Measurements from ENCODE around the gene ST3GAL4.

ST3GAL4 gene

GRCh38 chr11:126322996-126323395, 32.5 kb upstream of the ST3GAL4 start:
- ATAC-seq: no peak
- Mint-ChIP-seq H3K36me3 (peaks cover 54% of the 10 kb centered on the region), H3K4me3 (no peak overlapping the region), H3K27me3 (no peaks in the 10 kb centered on the region), H3K4me1 (peaks cover 16% of the 10 kb centered on the region), H3K27ac (no peak overlapping the region), H3K9me3 (no peaks in the 10 kb centered on the region)

- Mint-ChIP-seq H3K4me3 (no peak overlapping the region), H3K27ac (no peak overlapping the region), H3K4me1 (no peaks in the 10 kb centered on the region), H3K27me3 (no peaks in the 10 kb centered on the region), H3K36me3 (peaks cover 40% of the 10 kb centered on the region), H3K9me3 (no peaks in the 10 kb centered on the region)
- no peak for ATAC-seq
Measured at GRCh38 chr11:126327281-126328000, 28.0 kb upstream of the ST3GAL4 start.

GRCh38 chr11:126328001-126328390, 27.5 kb upstream of the ST3GAL4 start:
- Mint-ChIP-seq H3K9me3 (no peaks in the 10 kb centered on the region), H3K4me1 (no peaks in the 10 kb centered on the region), H3K27me3 (no peaks in the 10 kb centered on the region), H3K36me3 (peaks cover 45% of the 10 kb centered on the region), H3K27ac (no peak overlapping the region), H3K4me3 (no peak overlapping the region)
- no peak for ATAC-seq

GRCh38 chr11:126328444-126328843, 27.0 kb upstream of the ST3GAL4 start:
- Mint-ChIP-seq H3K4me3 (no peak overlapping the region), H3K27ac (no peak overlapping the region), H3K27me3 (no peaks in the 10 kb centered on the region), H3K9me3 (no peaks in the 10 kb centered on the region), H3K36me3 (peaks cover 50% of the 10 kb centered on the region), H3K4me1 (no peaks in the 10 kb centered on the region)
- ATAC-seq: no peak

GRCh38 chr11:126328938-126329643, 26.4 kb upstream of the ST3GAL4 start:
- Mint-ChIP-seq H3K9me3 (no peaks in the 10 kb centered on the region), H3K4me1 (no peaks in the 10 kb centered on the region), H3K4me3 (no peak overlapping the region), H3K27me3 (no peaks in the 10 kb centered on the region), H3K36me3 (peaks cover 56% of the 10 kb centered on the region), H3K27ac (no peak overlapping the region)
- ATAC-seq: no peak

- Mint-ChIP-seq H3K27me3 (no peaks in the 10 kb centered on the region), H3K4me1 (no peaks in the 10 kb centered on the region), H3K4me3 (no peak overlapping the region), H3K36me3 (peaks cover 59% of the 10 kb centered on the region), H3K9me3 (no peaks in the 10 kb centered on the region), H3K27ac (no peak overlapping the region)
- no peak for ATAC-seq
Measured at GRCh38 chr11:126329644-126330211, 25.8 kb upstream of the ST3GAL4 start.

- H3K4me1 Mint-ChIP-seq: peaks cover 4% of the 10 kb centered on the region
Measured at GRCh38 chr11:126331286-126331685, 24.2 kb upstream of the ST3GAL4 start.

GRCh38 chr11:126332221-126332711, 23.2 kb upstream of the ST3GAL4 start:
- peaks cover 63% of the 10 kb centered on the region for H3K36me3 Mint-ChIP-seq
- H3K9me3 Mint-ChIP-seq: no peaks in the 10 kb centered on the region
- peaks cover 9% of the 10 kb centered on the region for H3K4me1 Mint-ChIP-seq
- ATAC-seq: no peak
- H3K27me3 Mint-ChIP-seq: no peaks in the 10 kb centered on the region
- no peak overlapping the region for H3K4me3 Mint-ChIP-seq
- no peak overlapping the region for H3K27ac Mint-ChIP-seq

More at GRCh38 chr11:126331286-126331685, 24.2 kb upstream of the ST3GAL4 start:
- no peaks in the 10 kb centered on the region for H3K9me3 Mint-ChIP-seq
- ATAC-seq: no peak
- H3K4me3 Mint-ChIP-seq: no peak overlapping the region
- no peaks in the 10 kb centered on the region for H3K27me3 Mint-ChIP-seq
- H3K36me3 Mint-ChIP-seq: peaks cover 60% of the 10 kb centered on the region
- H3K27ac Mint-ChIP-seq: no peak overlapping the region

GRCh38 chr11:126333142-126333541, 22.3 kb upstream of the ST3GAL4 start:
- no peak for ATAC-seq
- Mint-ChIP-seq H3K4me3 (no peak overlapping the region), H3K36me3 (peaks cover 62% of the 10 kb centered on the region), H3K9me3 (no peaks in the 10 kb centered on the region), H3K27me3 (no peaks in the 10 kb centered on the region), H3K4me1 (peaks cover 9% of the 10 kb centered on the region), H3K27ac (no peak overlapping the region)

- ATAC-seq: no peak
- peaks cover 69% of the 10 kb centered on the region for H3K36me3 Mint-ChIP-seq
- H3K27ac Mint-ChIP-seq: no peak overlapping the region
Measured at GRCh38 chr11:126334659-126335462, 20.6 kb upstream of the ST3GAL4 start.

GRCh38 chr11:126335463-126335760, 20.1 kb upstream of the ST3GAL4 start:
- Mint-ChIP-seq H3K4me3 (no peak overlapping the region), H3K4me1 (peaks cover 9% of the 10 kb centered on the region), H3K36me3 (peaks cover 73% of the 10 kb centered on the region), H3K27me3 (no peaks in the 10 kb centered on the region), H3K9me3 (no peaks in the 10 kb centered on the region), H3K27ac (no peak overlapping the region)
- ATAC-seq: no peak

More at GRCh38 chr11:126334659-126335462, 20.6 kb upstream of the ST3GAL4 start:
- Mint-ChIP-seq H3K27me3 (no peaks in the 10 kb centered on the region), H3K4me1 (peaks cover 9% of the 10 kb centered on the region), H3K9me3 (no peaks in the 10 kb centered on the region), H3K4me3 (no peak overlapping the region)

GRCh38 chr11:126336138-126336541, 19.3 kb upstream of the ST3GAL4 start:
- Mint-ChIP-seq H3K36me3 (peaks cover 78% of the 10 kb centered on the region), H3K4me1 (peaks cover 9% of the 10 kb centered on the region), H3K27ac (peak overlapping the region; percentile 22), H3K9me3 (no peaks in the 10 kb centered on the region), H3K27me3 (no peaks in the 10 kb centered on the region), H3K4me3 (no peak overlapping the region)
- ATAC-seq: no peak

- H3K4me3 Mint-ChIP-seq: no peak overlapping the region
- H3K9me3 Mint-ChIP-seq: no peaks in the 10 kb centered on the region
- H3K36me3 Mint-ChIP-seq: peaks cover 78% of the 10 kb centered on the region
- H3K27ac Mint-ChIP-seq: peak overlapping the region; percentile 22
- peaks cover 9% of the 10 kb centered on the region for H3K4me1 Mint-ChIP-seq
- H3K27me3 Mint-ChIP-seq: no peaks in the 10 kb centered on the region
- no peak for ATAC-seq
Measured at GRCh38 chr11:126336671-126337101, 18.8 kb upstream of the ST3GAL4 start.

GRCh38 chr11:126337126-126337473, 18.4 kb upstream of the ST3GAL4 start:
- no peaks in the 10 kb centered on the region for H3K27me3 Mint-ChIP-seq
- H3K36me3 Mint-ChIP-seq: peaks cover 82% of the 10 kb centered on the region
- no peak overlapping the region for H3K27ac Mint-ChIP-seq
- no peak for ATAC-seq
- peaks cover 9% of the 10 kb centered on the region for H3K4me1 Mint-ChIP-seq
- no peaks in the 10 kb centered on the region for H3K9me3 Mint-ChIP-seq
- no peak overlapping the region for H3K4me3 Mint-ChIP-seq
